Endothelial cell (in vitro differentiated cells): ENCODE results near the gene ERCC6L2. TPM values are rescaled to one million over a fixed set of nuclear protein-coding genes. Genes with fewer than 3 reads are reported as not detected.
A peak's percentile ranks its signal among the peaks of the same experiment; 100 is the strongest.

ENCODE experiments used
- DNase-seq: peaks from one replicate; pipeline ENCODE4 v3.0.0; 2021; ENCODE audit warnings: low spot score
- H3K27ac Mint-ChIP-seq: one replicate; pipeline ENCODE4 v1.8.0; 2021; ENCODE audit warnings: mixed read lengths, inconsistent platforms; ENCODE audit not compliant: unreplicated experiment
- H3K27me3 Mint-ChIP-seq: one replicate; pipeline ENCODE4 v1.8.0; 2021; ENCODE audit warnings: mild to moderate bottlenecking, moderate library complexity, mixed read lengths, inconsistent platforms; ENCODE audit not compliant: unreplicated experiment
- H3K36me3 Mint-ChIP-seq: one replicate; pipeline ENCODE4 v1.8.0; 2021; ENCODE audit warnings: mild to moderate bottlenecking, low read depth, mixed read lengths, inconsistent platforms; ENCODE audit not compliant: unreplicated experiment
- H3K4me1 Mint-ChIP-seq: one replicate; pipeline ENCODE4 v1.8.0; 2021; ENCODE audit warnings: mild to moderate bottlenecking, mixed read lengths, inconsistent platforms; ENCODE audit not compliant: unreplicated experiment
- H3K4me3 Mint-ChIP-seq: one replicate; pipeline ENCODE4 v1.8.0; 2021; ENCODE audit warnings: mild to moderate bottlenecking, mixed read lengths, inconsistent platforms; ENCODE audit not compliant: unreplicated experiment
- H3K9me3 Mint-ChIP-seq: one replicate; pipeline ENCODE4 v1.8.0; 2021; ENCODE audit warnings: mixed read lengths, inconsistent platforms; ENCODE audit not compliant: unreplicated experiment
- total RNA-seq: library from RNA; stranded (reverse); fragmentation: NEBNext Ultra II Directional; extraction: Animal tissue kit (Norgen Biotek cat#: 25700); gene quantifications from one replicate; pipeline ENCODE4 v1.2.1, GENCODE V29; 2021; ENCODE audit not compliant: unreplicated experiment
- TF ChIP-seq, protein P1 (sequence below): fragments of 200-600 bp; sonication (generic); IDR thresholded peaks from one replicate; pipeline ENCODE4 v1.5.0; 2021; ENCODE audit warnings: antibody characterized with exemption; ENCODE audit not compliant: unreplicated experiment

ERCC6L2 gene
- total RNA-seq, 1 donor from 2014 or later = 40.5 TPM

- Mint-ChIP-seq H3K9me3 (no peaks in the 10 kb centered on the region), H3K36me3 (peaks cover 36% of the 10 kb centered on the region), H3K27me3 (no peaks in the 10 kb centered on the region), H3K4me3 (peak overlapping the region; percentile 48), H3K4me1 (peaks cover 14% of the 10 kb centered on the region), H3K27ac (no peak overlapping the region)
- TF ChIP-seq, protein P1, sequence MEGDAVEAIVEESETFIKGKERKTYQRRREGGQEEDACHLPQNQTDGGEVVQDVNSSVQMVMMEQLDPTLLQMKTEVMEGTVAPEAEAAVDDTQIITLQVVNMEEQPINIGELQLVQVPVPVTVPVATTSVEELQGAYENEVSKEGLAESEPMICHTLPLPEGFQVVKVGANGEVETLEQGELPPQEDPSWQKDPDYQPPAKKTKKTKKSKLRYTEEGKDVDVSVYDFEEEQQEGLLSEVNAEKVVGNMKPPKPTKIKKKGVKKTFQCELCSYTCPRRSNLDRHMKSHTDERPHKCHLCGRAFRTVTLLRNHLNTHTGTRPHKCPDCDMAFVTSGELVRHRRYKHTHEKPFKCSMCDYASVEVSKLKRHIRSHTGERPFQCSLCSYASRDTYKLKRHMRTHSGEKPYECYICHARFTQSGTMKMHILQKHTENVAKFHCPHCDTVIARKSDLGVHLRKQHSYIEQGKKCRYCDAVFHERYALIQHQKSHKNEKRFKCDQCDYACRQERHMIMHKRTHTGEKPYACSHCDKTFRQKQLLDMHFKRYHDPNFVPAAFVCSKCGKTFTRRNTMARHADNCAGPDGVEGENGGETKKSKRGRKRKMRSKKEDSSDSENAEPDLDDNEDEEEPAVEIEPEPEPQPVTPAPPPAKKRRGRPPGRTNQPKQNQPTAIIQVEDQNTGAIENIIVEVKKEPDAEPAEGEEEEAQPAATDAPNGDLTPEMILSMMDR = no peak
- DNase-seq = no peak
These were observed 110.1 kb downstream of the ERCC6L2 start for GRCh38 chr9:95985440-95986055.

DNA sequence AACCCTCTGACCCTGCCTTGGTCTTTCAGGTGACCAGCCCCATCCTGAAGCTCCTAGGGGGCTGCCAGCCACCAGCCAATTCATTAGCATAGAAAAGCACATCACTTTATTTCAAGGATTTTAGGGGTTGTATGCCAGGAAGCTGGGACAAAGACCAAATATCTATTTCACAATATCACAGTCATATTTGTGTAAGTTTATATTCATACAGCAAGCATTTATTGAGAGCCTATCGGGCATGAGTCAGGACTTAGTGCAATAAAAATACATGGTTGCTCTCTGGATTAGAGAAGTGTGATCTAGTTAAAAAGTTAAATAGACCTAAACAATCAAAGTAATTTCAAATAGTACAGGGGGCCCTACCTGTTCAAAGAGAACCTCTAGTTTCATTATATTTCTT, 113.8 kb downstream of the ERCC6L2 start:
- Mint-ChIP-seq H3K27me3 (no peaks in the 10 kb centered on the region), H3K27ac (no peak overlapping the region), H3K9me3 (no peaks in the 10 kb centered on the region), H3K36me3 (peaks cover 36% of the 10 kb centered on the region), H3K4me1 (no peaks in the 10 kb centered on the region), H3K4me3 (no peak overlapping the region)
- TF ChIP-seq, protein P1 = no peak
- no peak for DNase-seq

DNA sequence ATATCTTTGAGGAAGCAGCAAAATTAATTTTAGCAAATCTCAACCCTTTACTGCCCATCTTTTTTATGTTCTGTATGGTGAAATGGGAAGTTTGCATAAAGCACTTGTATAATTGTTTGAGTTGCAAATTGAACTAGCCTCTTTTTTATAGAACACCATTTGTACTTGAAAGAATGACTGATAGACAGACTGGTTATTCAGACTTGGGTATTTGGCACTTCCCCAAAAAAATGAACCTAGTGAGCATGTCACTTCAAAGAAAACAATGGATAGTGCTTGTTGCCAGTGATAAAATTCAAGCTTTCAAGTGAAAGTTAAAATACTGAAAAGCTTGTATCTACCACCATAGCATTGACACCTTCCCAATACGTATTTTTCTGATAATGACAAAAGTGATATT, 115.8 kb downstream of the ERCC6L2 start:
- H3K9me3 Mint-ChIP-seq = no peaks in the 10 kb centered on the region
- no peak overlapping the region for H3K27ac Mint-ChIP-seq
- H3K27me3 Mint-ChIP-seq = no peaks in the 10 kb centered on the region
- TF ChIP-seq, protein P1 = no peak
- peaks cover 20% of the 10 kb centered on the region for H3K36me3 Mint-ChIP-seq
- no peaks in the 10 kb centered on the region for H3K4me1 Mint-ChIP-seq
- no peak overlapping the region for H3K4me3 Mint-ChIP-seq
- DNase-seq = no peak

GRCh38 chr9:95992536-95992935, 117.0 kb downstream of the ERCC6L2 start:
- Mint-ChIP-seq H3K4me3 (no peak overlapping the region), H3K27me3 (no peaks in the 10 kb centered on the region), H3K4me1 (no peaks in the 10 kb centered on the region), H3K9me3 (no peaks in the 10 kb centered on the region), H3K36me3 (peaks cover 8% of the 10 kb centered on the region), H3K27ac (no peak overlapping the region)
- TF ChIP-seq, protein P1 = no peak
- no peak for DNase-seq

GRCh38 chr9:95993337-95993736, 117.8 kb downstream of the ERCC6L2 start:
- Mint-ChIP-seq H3K27ac (no peak overlapping the region), H3K27me3 (no peaks in the 10 kb centered on the region), H3K4me3 (no peak overlapping the region), H3K9me3 (no peaks in the 10 kb centered on the region), H3K4me1 (no peaks in the 10 kb centered on the region), H3K36me3 (peaks cover 7% of the 10 kb centered on the region)
- DNase-seq = no peak
- TF ChIP-seq, protein P1 = no peak
